ENCODE measurements around the gene RABGAP1L.
"Not testable (repeated sequence)": the region's sequence is repeated elsewhere in the genome, so short reads cannot be mapped to it uniquely, and the experiment has no call there.

Gene RABGAP1L

DNA sequence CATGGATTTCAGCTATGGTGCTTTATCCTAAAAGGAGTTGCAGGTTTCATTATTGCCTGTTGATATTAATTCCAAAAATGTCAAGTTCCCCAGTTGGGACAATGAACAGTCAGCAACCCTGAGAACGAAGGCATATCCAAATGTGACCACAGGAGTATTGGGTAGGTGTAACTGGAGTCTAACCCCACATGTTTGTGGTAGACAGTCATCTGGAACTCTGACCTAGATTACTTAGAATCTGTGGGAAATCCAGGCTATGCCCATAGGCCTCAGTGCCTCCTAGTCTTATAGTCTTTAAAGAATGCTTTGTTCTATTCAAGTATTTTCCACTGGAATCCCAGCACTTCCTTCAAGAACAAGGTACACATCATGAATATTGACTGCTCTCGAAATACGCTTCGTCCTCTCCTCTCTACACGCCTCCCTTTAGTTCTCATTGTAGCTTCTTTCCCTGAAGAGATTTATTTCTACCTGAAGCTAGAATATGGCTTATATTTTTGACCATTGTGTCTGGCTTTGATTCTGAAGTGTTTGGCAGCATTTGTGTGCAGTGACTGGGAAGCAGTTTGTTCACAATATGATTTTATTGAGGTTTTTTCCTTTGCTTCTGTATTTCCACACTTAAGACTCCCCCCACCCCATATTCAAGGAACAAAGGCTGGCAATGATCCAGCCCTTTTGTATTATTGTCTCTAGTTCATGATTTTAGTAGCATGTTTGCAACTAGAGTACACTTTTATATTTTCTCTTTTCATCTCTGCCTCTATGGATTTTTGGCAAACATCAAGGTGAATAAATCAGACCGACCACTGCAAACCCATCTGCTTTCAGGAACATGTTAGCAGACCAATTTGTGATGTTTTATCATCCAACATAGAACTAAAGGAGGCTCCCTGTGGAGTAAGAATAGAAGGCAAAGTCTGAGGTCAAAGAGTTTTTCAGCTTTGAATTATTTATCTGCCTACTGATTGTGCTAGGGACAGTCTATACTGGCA, 467.0 kb downstream of the RABGAP1L start:
- Histone ChIP-seq H3K9me3 (ENCODE audit: control insufficient read depth, low read depth, low read length) (no peaks in the 10 kb centered on the region), H3K4me3 (ENCODE audit: low read length) (no peak overlapping the region), H3K27ac (ENCODE audit: low read length) (no peak overlapping the region), H3K36me3 (ENCODE audit: control insufficient read depth, low read depth, low read length) (no peaks in the 10 kb centered on the region), H3K27me3 (ENCODE audit: control insufficient read depth, insufficient read depth, low read length) (no peaks in the 10 kb centered on the region), H3K9ac (ENCODE audit: low read length) (no peak overlapping the region), H3K4me1 (ENCODE audit: control insufficient read depth, low read depth, low read length) (no peaks in the 10 kb centered on the region)

DNA sequence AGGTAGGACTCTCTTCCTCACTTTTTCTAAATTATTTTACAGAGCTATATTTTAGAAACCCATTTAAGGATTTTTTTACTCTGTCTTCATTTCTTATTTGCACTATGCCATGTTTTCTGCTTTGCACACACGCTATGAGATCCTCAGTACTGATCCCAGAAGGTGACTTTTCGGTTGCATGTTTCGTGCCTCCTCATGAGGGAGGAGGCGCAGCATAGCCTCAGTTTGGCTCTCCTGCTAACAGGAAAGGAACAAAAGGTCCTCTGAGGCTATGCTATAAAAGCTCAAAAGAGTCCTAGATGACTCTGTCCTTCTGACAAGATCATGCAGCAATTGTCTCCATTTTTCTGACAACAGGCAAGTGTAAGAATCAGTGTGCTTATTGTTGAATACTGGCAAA, 478.2 kb downstream of the RABGAP1L start:
- no peaks in the 10 kb centered on the region for H3K27me3 ChIP-seq (ENCODE audit: control insufficient read depth, insufficient read depth, low read length)
- no peak overlapping the region for H3K4me3 ChIP-seq (ENCODE audit: low read length)
- no peak overlapping the region for H3K27ac ChIP-seq (ENCODE audit: low read length)
- no peaks in the 10 kb centered on the region for H3K4me1 ChIP-seq (ENCODE audit: control insufficient read depth, low read depth, low read length)
- no peaks in the 10 kb centered on the region for H3K9me3 ChIP-seq (ENCODE audit: control insufficient read depth, low read depth, low read length)
- H3K9ac ChIP-seq (ENCODE audit: low read length): no peak overlapping the region
- H3K36me3 ChIP-seq (ENCODE audit: control insufficient read depth, low read depth, low read length): no peaks in the 10 kb centered on the region

DNA sequence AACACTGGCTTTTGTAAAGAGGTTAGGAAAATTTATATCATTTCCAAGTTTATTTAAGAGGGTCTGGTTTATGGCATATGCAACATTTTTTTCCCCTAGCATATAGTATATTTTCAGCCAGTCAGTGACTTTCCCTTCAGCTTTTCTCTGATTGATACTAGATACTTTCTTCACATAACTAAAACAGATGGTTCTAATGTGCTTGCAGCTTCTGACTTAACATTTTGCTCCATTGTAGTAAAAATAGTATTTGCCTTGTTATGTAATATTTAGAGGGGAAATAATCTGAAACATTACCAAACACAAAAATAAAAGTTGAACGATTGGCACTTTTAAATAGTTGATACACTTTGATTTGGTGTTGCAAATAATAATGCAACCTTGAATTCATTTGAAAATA, 480.1 kb downstream of the RABGAP1L start:
- no peak overlapping the region for H3K9ac ChIP-seq (ENCODE audit: low read length)
- no peaks in the 10 kb centered on the region for H3K36me3 ChIP-seq (ENCODE audit: control insufficient read depth, low read depth, low read length)
- no peak overlapping the region for H3K4me3 ChIP-seq (ENCODE audit: low read length)
- no peaks in the 10 kb centered on the region for H3K27me3 ChIP-seq (ENCODE audit: control insufficient read depth, insufficient read depth, low read length)
- H3K9me3 ChIP-seq (ENCODE audit: control insufficient read depth, low read depth, low read length): no peaks in the 10 kb centered on the region
- H3K4me1 ChIP-seq (ENCODE audit: control insufficient read depth, low read depth, low read length): no peaks in the 10 kb centered on the region
- no peak overlapping the region for H3K27ac ChIP-seq (ENCODE audit: low read length)

- no peaks in the 10 kb centered on the region for H3K27me3 ChIP-seq (ENCODE audit: control insufficient read depth, insufficient read depth, low read length)
- H3K4me3 ChIP-seq (ENCODE audit: low read length): no peak overlapping the region
- no peak overlapping the region for H3K27ac ChIP-seq (ENCODE audit: low read length)
- no peaks in the 10 kb centered on the region for H3K9me3 ChIP-seq (ENCODE audit: control insufficient read depth, low read depth, low read length)
- no peaks in the 10 kb centered on the region for H3K36me3 ChIP-seq (ENCODE audit: control insufficient read depth, low read depth, low read length)
- H3K9ac ChIP-seq (ENCODE audit: low read length): no peak overlapping the region
- H3K4me1 ChIP-seq (ENCODE audit: control insufficient read depth, low read depth, low read length): no peaks in the 10 kb centered on the region
These were observed 481.5 kb downstream of the RABGAP1L start for GRCh38 chr1:174640783-174641182.

DNA sequence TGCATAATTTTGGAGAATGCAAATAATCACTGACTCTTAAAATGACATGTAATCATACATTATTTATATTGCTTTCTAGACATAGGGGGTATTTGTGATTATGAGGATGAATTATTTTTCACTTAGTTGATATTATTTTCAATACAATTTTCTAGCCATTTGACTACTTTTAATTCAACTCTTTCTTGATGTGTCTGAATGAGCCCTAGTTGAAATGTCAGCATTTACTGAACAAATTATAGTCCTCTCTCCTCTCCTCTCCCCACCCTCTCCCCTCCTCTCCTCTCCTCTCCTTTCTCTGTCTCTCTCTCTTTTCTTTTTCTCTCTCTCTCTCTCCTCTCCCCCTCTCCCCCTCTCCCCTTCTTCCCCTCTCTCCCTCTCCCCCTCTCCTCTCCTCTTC, 483.1 kb downstream of the RABGAP1L start:
- Histone ChIP-seq H3K9ac (ENCODE audit: low read length) (no peak overlapping the region), H3K4me1 (ENCODE audit: control insufficient read depth, low read depth, low read length) (no peaks in the 10 kb centered on the region), H3K27ac (ENCODE audit: low read length) (no peak overlapping the region), H3K27me3 (ENCODE audit: control insufficient read depth, insufficient read depth, low read length) (no peaks in the 10 kb centered on the region), H3K9me3 (ENCODE audit: control insufficient read depth, low read depth, low read length) (no peaks in the 10 kb centered on the region), H3K36me3 (ENCODE audit: control insufficient read depth, low read depth, low read length) (no peaks in the 10 kb centered on the region), H3K4me3 (ENCODE audit: low read length) (no peak overlapping the region)

GRCh38 chr1:174643206-174643605, 483.9 kb downstream of the RABGAP1L start:
- H3K4me3 ChIP-seq (ENCODE audit: low read length): no peak overlapping the region
- no peak overlapping the region for H3K9ac ChIP-seq (ENCODE audit: low read length)
- H3K36me3 ChIP-seq (ENCODE audit: control insufficient read depth, low read depth, low read length): no peaks in the 10 kb centered on the region
- no peaks in the 10 kb centered on the region for H3K9me3 ChIP-seq (ENCODE audit: control insufficient read depth, low read depth, low read length)
- no peaks in the 10 kb centered on the region for H3K27me3 ChIP-seq (ENCODE audit: control insufficient read depth, insufficient read depth, low read length)
- no peak overlapping the region for H3K27ac ChIP-seq (ENCODE audit: low read length)
- no peaks in the 10 kb centered on the region for H3K4me1 ChIP-seq (ENCODE audit: control insufficient read depth, low read depth, low read length)

DNA sequence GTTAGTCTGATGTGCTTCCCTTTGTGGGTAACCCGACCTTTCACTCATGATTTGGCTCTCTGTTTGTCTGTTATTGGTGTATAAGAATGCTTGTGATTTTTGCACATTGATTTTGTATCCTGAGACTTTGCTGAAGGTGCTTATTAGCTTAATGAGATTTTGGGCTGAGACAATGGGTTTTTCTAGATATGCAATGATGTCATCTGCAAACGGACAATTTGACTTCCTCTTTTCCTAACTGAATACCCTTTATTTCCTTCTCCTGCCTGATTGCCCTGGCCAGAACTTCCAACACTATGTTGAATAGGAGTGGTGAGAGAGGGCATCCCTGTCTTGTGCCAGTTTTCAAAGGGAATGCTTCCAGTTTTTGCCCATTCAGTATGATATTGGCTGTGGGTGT, 490.3 kb downstream of the RABGAP1L start:
- H3K27me3 ChIP-seq (ENCODE audit: control insufficient read depth, insufficient read depth, low read length); H3K4me3 ChIP-seq (ENCODE audit: low read length); H3K9me3 ChIP-seq (ENCODE audit: control insufficient read depth, low read depth, low read length); H3K27ac ChIP-seq (ENCODE audit: low read length); H3K9ac ChIP-seq (ENCODE audit: low read length); H3K36me3 ChIP-seq (ENCODE audit: control insufficient read depth, low read depth, low read length); H3K4me1 ChIP-seq (ENCODE audit: control insufficient read depth, low read depth, low read length): not testable (repeated sequence)

GRCh38 chr1:174652569-174653280, 493.4 kb downstream of the RABGAP1L start:
- H3K27me3 ChIP-seq (ENCODE audit: control insufficient read depth, insufficient read depth, low read length): no peaks in the 10 kb centered on the region
- H3K9me3 ChIP-seq (ENCODE audit: control insufficient read depth, low read depth, low read length): no peaks in the 10 kb centered on the region
- no peaks in the 10 kb centered on the region for H3K36me3 ChIP-seq (ENCODE audit: control insufficient read depth, low read depth, low read length)
- H3K27ac ChIP-seq (ENCODE audit: low read length): no peak overlapping the region
- no peak overlapping the region for H3K9ac ChIP-seq (ENCODE audit: low read length)
- peaks cover 8% of the 10 kb centered on the region for H3K4me1 ChIP-seq (ENCODE audit: control insufficient read depth, low read depth, low read length)
- no peak overlapping the region for H3K4me3 ChIP-seq (ENCODE audit: low read length)

DNA sequence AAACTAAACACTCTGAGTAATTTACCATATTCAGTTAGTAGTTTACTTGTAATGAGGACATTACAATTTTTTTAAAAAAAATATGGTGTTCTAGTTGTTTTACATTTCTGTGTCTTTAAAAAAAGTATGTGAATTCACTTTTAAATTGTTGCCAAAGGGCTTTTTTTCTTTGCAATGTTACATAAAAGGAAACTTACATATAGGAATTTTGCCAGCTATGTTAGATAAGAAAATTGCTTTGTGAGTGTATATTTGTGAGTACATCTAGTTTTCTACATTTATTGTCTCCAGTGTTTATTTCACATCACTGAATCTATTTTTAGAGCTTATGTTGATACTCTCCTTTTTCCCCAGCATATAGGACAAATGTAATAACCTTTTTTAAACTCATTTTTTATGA, 495.2 kb downstream of the RABGAP1L start:
- Histone ChIP-seq H3K27me3 (ENCODE audit: control insufficient read depth, insufficient read depth, low read length) (no peaks in the 10 kb centered on the region), H3K4me3 (ENCODE audit: low read length) (no peak overlapping the region), H3K27ac (ENCODE audit: low read length) (no peak overlapping the region), H3K4me1 (ENCODE audit: control insufficient read depth, low read depth, low read length) (peaks cover 8% of the 10 kb centered on the region), H3K9me3 (ENCODE audit: control insufficient read depth, low read depth, low read length) (no peaks in the 10 kb centered on the region), H3K36me3 (ENCODE audit: control insufficient read depth, low read depth, low read length) (no peaks in the 10 kb centered on the region), H3K9ac (ENCODE audit: low read length) (no peak overlapping the region)

GRCh38 chr1:174656409-174657059, 497.2 kb downstream of the RABGAP1L start:
- H3K4me3 ChIP-seq (ENCODE audit: low read length): no peak overlapping the region
- H3K36me3 ChIP-seq (ENCODE audit: control insufficient read depth, low read depth, low read length): no peaks in the 10 kb centered on the region
- no peaks in the 10 kb centered on the region for H3K9me3 ChIP-seq (ENCODE audit: control insufficient read depth, low read depth, low read length)
- H3K27ac ChIP-seq (ENCODE audit: low read length): no peak overlapping the region
- H3K9ac ChIP-seq (ENCODE audit: low read length): no peak overlapping the region
- peaks cover 8% of the 10 kb centered on the region for H3K4me1 ChIP-seq (ENCODE audit: control insufficient read depth, low read depth, low read length)
- no peaks in the 10 kb centered on the region for H3K27me3 ChIP-seq (ENCODE audit: control insufficient read depth, insufficient read depth, low read length)

DNA sequence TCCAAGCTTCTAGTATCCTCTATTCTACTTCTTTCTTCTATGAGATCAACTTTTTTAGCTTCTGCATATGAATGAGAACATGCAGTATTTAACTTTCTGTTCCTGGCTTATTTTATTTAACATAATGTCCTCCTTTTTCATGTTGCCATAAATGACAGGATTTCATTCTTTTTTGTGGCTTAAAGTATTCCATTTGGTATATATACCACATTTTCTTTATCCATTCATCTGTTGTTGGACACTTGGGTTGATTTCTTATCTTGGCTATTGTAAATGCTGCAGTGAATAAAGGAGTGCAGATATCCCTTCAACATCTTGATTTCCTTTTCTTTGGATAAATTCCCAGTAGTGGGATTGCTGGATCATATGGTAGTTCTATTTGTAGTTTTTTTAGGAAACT, 498.1 kb downstream of the RABGAP1L start:
- H3K4me3 ChIP-seq (ENCODE audit: low read length): no peak overlapping the region
- no peaks in the 10 kb centered on the region for H3K27me3 ChIP-seq (ENCODE audit: control insufficient read depth, insufficient read depth, low read length)
- H3K9ac ChIP-seq (ENCODE audit: low read length): no peak overlapping the region

More for the DNA sequence above, 498.1 kb downstream of the RABGAP1L start:
- Histone ChIP-seq H3K27ac (ENCODE audit: low read length) (no peak overlapping the region), H3K9me3 (ENCODE audit: control insufficient read depth, low read depth, low read length) (no peaks in the 10 kb centered on the region), H3K4me1 (ENCODE audit: control insufficient read depth, low read depth, low read length) (peaks cover 6% of the 10 kb centered on the region), H3K36me3 (ENCODE audit: control insufficient read depth, low read depth, low read length) (no peaks in the 10 kb centered on the region)

All from iPS-18a (cell line).